CD4-positive, alpha-beta T cell treated with Interleukin-17A for 1 hour (primary cell): Measurements from ENCODE around the gene SULT1A2.
"Not testable (repeated sequence)": the region's sequence is repeated elsewhere in the genome, so short reads cannot be mapped to it uniquely, and the experiment has no call there.

ENCODE experiments used
- DNase-seq: peaks from one replicate; pipeline ENCODE4 v3.0.0-alpha.2; 2020

The SULT1A2 gene

GRCh38 chr16:28554634-28555423 is 42.0 kb downstream of the SULT1A2 start:
- DNase-seq = peak; percentile 7

- DNase-seq = peak; percentile 96
Observed at GRCh38 chr16:28553776-28554633, 42.8 kb downstream of the SULT1A2 start, which contains the start of gene SGF29. Gene SGF29, plus strand, starts transcription at chr16:28553920. Its CDS starts 27,150 bp downstream, at chr16:28581070.

- peak; percentile 53 for DNase-seq
Observed at GRCh38 chr16:28549301-28549899, 47.5 kb downstream of the SULT1A2 start.

- DNase-seq = no peak
Observed at GRCh38 chr16:28548306-28548802, 48.5 kb downstream of the SULT1A2 start.

GRCh38 chr16:28546626-28547025 is 50.2 kb downstream of the SULT1A2 start:
- DNase-seq = no peak

GRCh38 chr16:28545964-28546363 is 50.9 kb downstream of the SULT1A2 start:
- not testable (repeated sequence) for DNase-seq

- no peak for DNase-seq
Observed at GRCh38 chr16:28544998-28545397, 51.9 kb downstream of the SULT1A2 start.

GRCh38 chr16:28543072-28543471 is 53.8 kb downstream of the SULT1A2 start:
- peak; percentile 4 for DNase-seq

GRCh38 chr16:28542646-28543045 is 54.2 kb downstream of the SULT1A2 start:
- no peak for DNase-seq
